Measurements from ENCODE around the gene HECTD3. TPM values are rescaled to one million over a fixed set of nuclear protein-coding genes. Genes with fewer than 3 reads are reported as not detected.

The HECTD3 gene
- total and polyA plus RNA-seq, 9 of the 15 experiments (the other 6 are each of a cell fraction or from before 2014, with no cell fraction given), result 6.3 to 50.8 (median 18.9) TPM

DNA sequence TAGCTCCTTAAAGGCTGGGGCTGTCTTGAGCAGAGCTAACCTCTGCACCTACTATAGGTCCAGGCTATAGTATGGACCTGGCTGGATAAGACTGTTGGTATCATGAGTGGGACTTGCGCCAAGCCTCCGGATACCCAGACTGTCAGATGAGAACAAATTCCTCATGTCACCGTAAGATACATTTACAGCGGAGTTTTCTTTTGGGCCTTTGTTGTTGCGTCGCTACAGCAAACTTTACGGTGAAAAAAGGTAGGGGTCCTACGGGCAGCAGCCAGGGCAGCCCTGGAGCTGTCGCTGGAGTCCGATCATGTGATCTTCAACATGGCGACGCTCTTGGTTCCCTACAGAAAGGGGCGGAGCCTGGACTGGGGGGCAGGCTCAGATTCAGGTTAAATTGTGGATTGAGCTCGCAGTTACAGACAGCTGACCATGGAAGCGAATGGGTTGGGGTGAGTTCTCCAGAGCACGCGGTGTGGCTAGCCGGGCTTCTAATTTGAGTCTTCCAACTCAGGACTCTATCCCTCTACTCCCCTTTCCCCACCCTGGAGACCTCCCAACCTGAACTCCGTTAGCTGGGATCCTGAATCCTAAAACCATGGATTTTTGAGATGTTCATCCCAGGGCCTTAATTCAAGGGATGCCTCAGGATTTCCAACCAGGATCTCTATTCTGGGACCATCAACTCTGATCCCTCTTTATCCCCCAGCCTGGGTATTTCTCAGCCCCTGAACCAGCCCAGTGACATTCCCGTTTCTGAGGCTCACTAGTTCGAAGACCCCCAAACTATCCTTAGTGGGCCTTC is 914 bp upstream of the HECTD3 start, which contains the start of gene UROD (continued):
- TF ChIP-seq ZBTB33 (CRISPR knock-in tag; IDR thresholded peaks at IDR 0.05) (no peak), USF2 (CRISPR knock-in tag; IDR thresholded peaks at IDR 0.05) (peak; percentile 97), NONO (IDR thresholded peaks at IDR 0.05; ENCODE audit: low read depth in 2 of 2, low read length in 1 of 2) (peak in 1 of 2 experiments; percentile 23; a peak in 1 of 4 replicates), PTTG1 (tag; IDR thresholded peaks at IDR 0.05; ENCODE audit: low read depth) (0 out of 2 replicates have a peak, but pooled peaks have one; percentile 11), MEF2D (tag; conservative IDR thresholded peaks at IDR 0.05; ENCODE audit: low read depth) (no peak; the same call in none of the 2 replicates), SIX5 (IDR thresholded peaks at IDR 0.05; ENCODE audit: borderline replicate concordance in 1 of 2, insufficient read depth in 1 of 2, low read depth in 1 of 2, low read length in 2 of 2) (peak; percentile 23 to 24; a peak in 1 of 4 replicates), CCNT2 (IDR thresholded peaks at IDR 0.05; ENCODE audit: borderline replicate concordance, extremely low read depth, insufficient read length, low read depth, low read length) (no peak), PPARD (CRISPR knock-in tag; IDR thresholded peaks at IDR 0.05) (no peak), ZNF124 (CRISPR knock-in tag; IDR thresholded peaks at IDR 0.05) (no peak), CHCHD3 (CRISPR knock-in tag; IDR thresholded peaks at IDR 0.05) (no peak; the same call in 1 of the 2 replicates), IRF1 (CRISPR knock-in tag; IDR thresholded peaks at IDR 0.05; ENCODE audit: borderline replicate concordance) (no peak), TCFL5 (CRISPR knock-in tag; conservative IDR thresholded peaks at IDR 0.05) (no peak), MCM5 (IDR thresholded peaks at IDR 0.05; ENCODE audit: low read depth) (no peak), KLF6 (CRISPR knock-in tag; IDR thresholded peaks at IDR 0.05; ENCODE audit: borderline replicate concordance) (no peak), BCOR (IDR thresholded peaks at IDR 0.05) (no peak), PHB2 (IDR thresholded peaks at IDR 0.05; ENCODE audit: low read depth) (no peak)
- TF ChIP-seq, protein P1, sequence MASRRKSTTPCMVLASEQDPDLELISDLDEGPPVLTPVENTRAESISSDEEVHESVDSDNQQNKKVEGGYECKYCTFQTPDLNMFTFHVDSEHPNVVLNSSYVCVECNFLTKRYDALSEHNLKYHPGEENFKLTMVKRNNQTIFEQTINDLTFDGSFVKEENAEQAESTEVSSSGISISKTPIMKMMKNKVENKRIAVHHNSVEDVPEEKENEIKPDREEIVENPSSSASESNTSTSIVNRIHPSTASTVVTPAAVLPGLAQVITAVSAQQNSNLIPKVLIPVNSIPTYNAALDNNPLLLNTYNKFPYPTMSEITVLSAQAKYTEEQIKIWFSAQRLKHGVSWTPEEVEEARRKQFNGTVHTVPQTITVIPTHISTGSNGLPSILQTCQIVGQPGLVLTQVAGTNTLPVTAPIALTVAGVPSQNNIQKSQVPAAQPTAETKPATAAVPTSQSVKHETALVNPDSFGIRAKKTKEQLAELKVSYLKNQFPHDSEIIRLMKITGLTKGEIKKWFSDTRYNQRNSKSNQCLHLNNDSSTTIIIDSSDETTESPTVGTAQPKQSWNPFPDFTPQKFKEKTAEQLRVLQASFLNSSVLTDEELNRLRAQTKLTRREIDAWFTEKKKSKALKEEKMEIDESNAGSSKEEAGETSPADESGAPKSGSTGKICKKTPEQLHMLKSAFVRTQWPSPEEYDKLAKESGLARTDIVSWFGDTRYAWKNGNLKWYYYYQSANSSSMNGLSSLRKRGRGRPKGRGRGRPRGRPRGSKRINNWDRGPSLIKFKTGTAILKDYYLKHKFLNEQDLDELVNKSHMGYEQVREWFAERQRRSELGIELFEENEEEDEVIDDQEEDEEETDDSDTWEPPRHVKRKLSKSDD (conservative IDR thresholded peaks at IDR 0.05; ENCODE audit: low read length), result peak; percentile 93; the same call in 1 of the 2 replicates
- TF ChIP-seq, protein P2, sequence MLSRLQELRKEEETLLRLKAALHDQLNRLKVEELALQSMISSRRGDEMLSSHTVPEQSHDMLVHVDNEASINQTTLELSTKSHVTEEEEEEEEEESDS (CRISPR knock-in tag; IDR thresholded peaks at IDR 0.05), result no peak
- TF ChIP-seq, protein P3, sequence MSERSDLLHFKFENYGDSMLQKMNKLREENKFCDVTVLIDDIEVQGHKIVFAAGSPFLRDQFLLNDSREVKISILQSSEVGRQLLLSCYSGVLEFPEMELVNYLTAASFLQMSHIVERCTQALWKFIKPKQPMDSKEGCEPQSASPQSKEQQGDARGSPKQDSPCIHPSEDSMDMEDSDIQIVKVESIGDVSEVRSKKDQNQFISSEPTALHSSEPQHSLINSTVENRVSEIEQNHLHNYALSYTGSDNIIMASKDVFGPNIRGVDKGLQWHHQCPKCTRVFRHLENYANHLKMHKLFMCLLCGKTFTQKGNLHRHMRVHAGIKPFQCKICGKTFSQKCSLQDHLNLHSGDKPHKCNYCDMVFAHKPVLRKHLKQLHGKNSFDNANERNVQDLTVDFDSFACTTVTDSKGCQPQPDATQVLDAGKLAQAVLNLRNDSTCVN (CRISPR knock-in tag; IDR thresholded peaks at IDR 0.05), result no peak
